Measurements from ENCODE around the gene YAF2.

YAF2 gene

GRCh38 chr12:42141981-42142606, 96.0 kb downstream of the YAF2 start:
- no peak for DNase-seq

GRCh38 chr12:42140901-42141300, 97.1 kb downstream of the YAF2 start:
- no peak for DNase-seq

- no peak for DNase-seq
These were observed 102.7 kb downstream of the YAF2 start for GRCh38 chr12:42135259-42135814.

- no peak for DNase-seq
These were observed 107.2 kb downstream of the YAF2 start for GRCh38 chr12:42130672-42131402.

GRCh38 chr12:42129595-42130204, 108.3 kb downstream of the YAF2 start:
- DNase-seq, result no peak

GRCh38 chr12:42128888-42129287, 109.2 kb downstream of the YAF2 start:
- DNase-seq, result no peak

GRCh38 chr12:42128327-42128726, 109.7 kb downstream of the YAF2 start:
- DNase-seq, result no peak

GRCh38 chr12:42126963-42127362, 111.1 kb downstream of the YAF2 start:
- DNase-seq, result no peak

GRCh38 chr12:42125388-42125767, 112.7 kb downstream of the YAF2 start:
- DNase-seq, result no peak

- no peak for DNase-seq
These were observed 113.2 kb downstream of the YAF2 start for GRCh38 chr12:42124764-42125387.

GRCh38 chr12:42119085-42119633, 118.9 kb downstream of the YAF2 start:
- DNase-seq, result no peak

GRCh38 chr12:42118136-42118879, 119.7 kb downstream of the YAF2 start:
- no peak for DNase-seq

- DNase-seq, result no peak
These were observed 129.0 kb downstream of the YAF2 start for GRCh38 chr12:42109031-42109430.
